Left lung (tissue), 10 donors: Measurements from ENCODE around the gene BNIP3. TPM values are rescaled to one million over a fixed set of nuclear protein-coding genes. Genes with fewer than 3 reads are reported as not detected.

Experiments
- ATAC-seq: fragments of 200-7000 bp; cut with Tn5 transposase; one replicate; pipeline ENCODE4 v1.9.1; 2020; ENCODE audit warnings: moderate library complexity
- DNase-seq, 4 donors: peaks; one replicate each; pipeline ENCODE4 v3.0.0-alpha.2; 2013 to 2020
- H3K27ac ChIP-seq, 2 donors: fragments of 200-600 bp; sonication (generic) in 1 of 2; one replicate each; pipeline versions ENCODE4 v1.5.0 to v1.8.0; 2020 to 2021
- H3K27me3 ChIP-seq, 2 donors: fragments of 200-600 bp; sonication (generic) in 1 of 2; one replicate each; pipeline versions ENCODE4 v1.5.0 to v1.8.0; 2020 to 2021
- H3K36me3 ChIP-seq, 2 donors: fragments of 200-600 bp; sonication (generic) in 1 of 2; one replicate each; pipeline versions ENCODE4 v1.5.0 to v1.8.0; 2020 to 2021
- H3K4me1 ChIP-seq, 2 donors: fragments of 200-600 bp; one replicate each; pipeline ENCODE4 v1.8.0; 2021
- H3K4me3 ChIP-seq, 2 donors: fragments of 200-600 bp; sonication (generic) in 1 of 2; one replicate each; pipeline versions ENCODE4 v1.5.0 to v1.8.0; 2020 to 2021; ENCODE audit warnings: mild to moderate bottlenecking in 1 of 2
- H3K9me3 ChIP-seq, 2 donors: fragments of 200-600 bp; sonication (generic) in 1 of 2; one replicate each; pipeline versions ENCODE4 v1.5.0 to v1.8.0; 2020 to 2021
- CTCF ChIP-seq, 2 donors: fragments of 200-600 bp; sonication (generic) in 1 of 2; IDR thresholded peaks; one replicate each; pipeline versions ENCODE4 v1.5.0 to v1.8.0; 2021; ENCODE audit warnings: antibody characterized with exemption in 2 of 2
- intact Hi-C, 2 donors: fragments of 100-400 bp; cut with DNase I; formaldehyde crosslinking; loops; one replicate each; pipeline versions ENCODE4 v1.11.2 to v1.14.2; 2022
- polyA plus RNA-seq, 6 donors: library from polyadenylated mRNA; unstranded; fragments of 120-200 nt; gene quantifications; one replicate each; pipeline ENCODE4 v1.2.1, GENCODE V29; 2013; ENCODE audit not compliant: insufficient read length in 6 of 6
- total RNA-seq, 2 donors: library from RNA; stranded (reverse); fragmentation: NEBNext Ultra II Directional; extraction: Animal tissue kit (Norgen Biotek cat#: 25700); gene quantifications; one replicate each; pipeline ENCODE4 v1.2.1, GENCODE V29; 2021
- donor health status: DM: no; HTN: yes; CAD: no.
- donor health status: DM: no; HTN: no; CAD: no.

Gene BNIP3
- total and polyA plus RNA-seq, 8 donors, result 25.7 to 55.3 (median 36.1) TPM

- no peak for TF ChIP-seq CTCF (IDR thresholded peaks at IDR 0.05)
- Histone ChIP-seq H3K27ac (no peak overlapping the region), H3K9me3 (no peaks in the 10 kb centered on the region), H3K27me3 (no peaks in the 10 kb centered on the region), H3K36me3 (no peaks in the 10 kb centered on the region), H3K4me3 (no peak overlapping the region), H3K4me1 (no peaks in the 10 kb centered on the region)
- DNase-seq (no peak), ATAC-seq (no peak)
- intact Hi-C loops, result no loop called here
Observed at GRCh38 chr10:132005147-132005546, 23.4 kb upstream of the BNIP3 start.

- no peaks in the 10 kb centered on the region for H3K4me1 ChIP-seq
- H3K9me3 ChIP-seq, result no peaks in the 10 kb centered on the region
- no peaks in the 10 kb centered on the region for H3K36me3 ChIP-seq
- no peak for TF ChIP-seq CTCF (IDR thresholded peaks at IDR 0.05)
- DNase-seq (peak in 1 of 4 donors; percentile 29), ATAC-seq (no peak)
- intact Hi-C loops, result no loop called here
- no peak overlapping the region for H3K4me3 ChIP-seq
- H3K27me3 ChIP-seq, result no peaks in the 10 kb centered on the region
- H3K27ac ChIP-seq, result no peak overlapping the region
Observed at GRCh38 chr10:132004052-132004451, 22.3 kb upstream of the BNIP3 start.

DNA sequence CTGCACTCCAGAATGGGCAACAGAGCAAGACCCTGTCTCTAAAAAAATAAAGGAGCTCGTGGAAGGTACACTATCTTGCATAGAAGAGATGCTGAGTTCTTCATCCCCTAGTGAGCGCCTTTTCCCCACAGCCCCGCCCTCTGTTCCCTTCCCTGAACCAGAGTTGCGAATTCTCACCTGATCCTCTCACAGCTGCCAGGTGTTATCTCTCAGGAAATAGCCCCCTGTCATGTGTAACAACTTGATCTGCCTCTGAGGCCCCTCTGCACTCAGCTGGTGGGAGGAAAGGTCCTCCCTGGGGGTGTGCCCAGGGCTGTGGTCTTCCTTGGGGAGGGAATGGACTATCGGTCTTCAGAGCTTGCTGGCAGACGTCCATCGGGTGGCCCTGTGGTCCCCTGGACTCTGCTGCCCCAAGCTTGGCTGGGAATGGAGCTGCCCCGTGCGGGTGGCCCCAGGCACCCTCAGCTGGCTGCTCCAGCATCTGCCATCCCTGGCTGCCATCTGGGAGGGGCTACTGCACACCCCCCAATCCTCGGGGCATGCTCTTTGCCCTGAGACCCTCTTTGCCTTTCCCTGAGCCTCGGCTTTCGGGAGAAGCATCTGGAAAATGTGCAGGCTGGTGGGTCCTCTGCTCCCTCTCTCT, 21.7 kb upstream of the BNIP3 start:
- H3K4me1 ChIP-seq, result peaks cover under 1 to 3% of the 10 kb centered on the region in 2 donors
- H3K36me3 ChIP-seq, result no peaks in the 10 kb centered on the region
- H3K4me3 ChIP-seq, result no peak overlapping the region
- TF ChIP-seq CTCF (IDR thresholded peaks at IDR 0.05), result no peak
- intact Hi-C loops, result no loop called here
- H3K27ac ChIP-seq, result no peak overlapping the region
- H3K27me3 ChIP-seq, result no peaks in the 10 kb centered on the region
- no peaks in the 10 kb centered on the region for H3K9me3 ChIP-seq
- ATAC-seq (no peak), DNase-seq (peak in 1 of 4 donors; percentile 48)

- Histone ChIP-seq H3K36me3 (no peaks in the 10 kb centered on the region), H3K4me1 (peaks cover 10 to 14% of the 10 kb centered on the region in 2 donors), H3K27me3 (no peaks in the 10 kb centered on the region), H3K27ac (no peak overlapping the region), H3K4me3 (no peak overlapping the region), H3K9me3 (no peaks in the 10 kb centered on the region)
- TF ChIP-seq CTCF (IDR thresholded peaks at IDR 0.05), result no peak
- DNase-seq, result peak in 1 of 4 donors; percentile 22
- intact Hi-C loops, result no loop called here
- ATAC-seq, result no peak
Observed at GRCh38 chr10:132002004-132002403, 20.3 kb upstream of the BNIP3 start.

- H3K27ac ChIP-seq, result no peak overlapping the region
- H3K36me3 ChIP-seq, result no peaks in the 10 kb centered on the region
- ATAC-seq (peak; percentile 43), DNase-seq (peak in 1 of 4 donors; percentile 53)
- peaks cover 14 to 19% of the 10 kb centered on the region in 2 donors for H3K4me1 ChIP-seq
- no peaks in the 10 kb centered on the region for H3K9me3 ChIP-seq
- H3K27me3 ChIP-seq, result no peaks in the 10 kb centered on the region
- TF ChIP-seq CTCF (IDR thresholded peaks at IDR 0.05), result no peak
- no peak overlapping the region for H3K4me3 ChIP-seq
- intact Hi-C loops, result no loop called here
Observed at GRCh38 chr10:132001238-132001972, 19.7 kb upstream of the BNIP3 start.
